SK-N-SH (cell line): ENCODE results near the gene EDA. TPM values are rescaled to one million over a fixed set of nuclear protein-coding genes. Genes with fewer than 3 reads are reported as not detected.

Experiments
- polyA plus RNA-seq, 3 experiments: library from polyadenylated mRNA; depleted of rRNA; stranded (reverse); fragments of >200 nt; gene quantifications; 2 replicates each; pipeline ENCODE4 v1.2.3, GENCODE V29; 2012
- small RNA-seq, 7 experiments: library from RNA; depleted of rRNA; stranded (forward); fragments of <200 nt; gene quantifications; one replicate each; pipeline ENCODE3, GENCODE V24; 2012

EDA gene
- polyA plus RNA-seq, 1 of the 3 experiments (the other 2 are of a cell fraction) = 0.02 TPM

Small RNA genes lying within 50 kb of the gene (small RNA-seq; reads per million reads assigned to genes)
- gene MIR676 (0 to 2.1 (median 0) reads per million in 7 experiments), gene RF00012 (0 reads per million in 7 experiments)

Other genes with a start within 250 kb of the EDA start
- 0.02 and 0.06 TPM in 2 replicates for gene NALF2, start 111.8 kb upstream of the EDA start, polyA plus RNA-seq (2012; rRNA removed)